ENCODE measurements around the gene PDZRN3.

DNA sequence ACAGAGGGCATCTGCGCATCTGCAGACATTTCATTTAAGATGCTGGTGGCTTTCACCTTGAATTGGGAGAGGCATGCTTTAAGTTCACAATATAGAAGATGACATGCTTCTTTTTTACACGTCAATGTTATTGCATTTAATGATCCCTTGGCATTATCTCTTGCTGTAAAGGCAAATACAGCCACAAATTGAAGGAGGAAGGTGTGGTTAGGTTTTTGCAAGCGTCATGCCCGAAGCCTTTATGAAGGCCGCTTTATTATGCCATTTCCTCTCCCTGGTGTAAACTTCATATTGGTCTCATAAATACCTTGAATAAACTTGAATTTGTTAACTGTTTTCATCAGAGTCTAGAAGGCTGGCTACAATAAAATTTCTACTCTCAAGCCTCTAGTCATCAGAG, 212.7 kb downstream of the PDZRN3 start:
- no peak for TF ChIP-seq EZH2 (IDR thresholded peaks at IDR 0.05; ENCODE audit: borderline replicate concordance, low read length)
- TF ChIP-seq, protein P1, sequence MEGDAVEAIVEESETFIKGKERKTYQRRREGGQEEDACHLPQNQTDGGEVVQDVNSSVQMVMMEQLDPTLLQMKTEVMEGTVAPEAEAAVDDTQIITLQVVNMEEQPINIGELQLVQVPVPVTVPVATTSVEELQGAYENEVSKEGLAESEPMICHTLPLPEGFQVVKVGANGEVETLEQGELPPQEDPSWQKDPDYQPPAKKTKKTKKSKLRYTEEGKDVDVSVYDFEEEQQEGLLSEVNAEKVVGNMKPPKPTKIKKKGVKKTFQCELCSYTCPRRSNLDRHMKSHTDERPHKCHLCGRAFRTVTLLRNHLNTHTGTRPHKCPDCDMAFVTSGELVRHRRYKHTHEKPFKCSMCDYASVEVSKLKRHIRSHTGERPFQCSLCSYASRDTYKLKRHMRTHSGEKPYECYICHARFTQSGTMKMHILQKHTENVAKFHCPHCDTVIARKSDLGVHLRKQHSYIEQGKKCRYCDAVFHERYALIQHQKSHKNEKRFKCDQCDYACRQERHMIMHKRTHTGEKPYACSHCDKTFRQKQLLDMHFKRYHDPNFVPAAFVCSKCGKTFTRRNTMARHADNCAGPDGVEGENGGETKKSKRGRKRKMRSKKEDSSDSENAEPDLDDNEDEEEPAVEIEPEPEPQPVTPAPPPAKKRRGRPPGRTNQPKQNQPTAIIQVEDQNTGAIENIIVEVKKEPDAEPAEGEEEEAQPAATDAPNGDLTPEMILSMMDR (conservative IDR thresholded peaks at IDR 0.05 in 1 of 2, IDR thresholded peaks at IDR 0.05 in 1 of 2; ENCODE audit: extremely low read depth in 1 of 2, insufficient read depth in 1 of 2, low read depth in 1 of 2, low read length in 2 of 2): no peak

Measured in mammary epithelial cell (primary cell).